ENCODE data around the gene ANKFN1. TPM values are rescaled to one million over a fixed set of nuclear protein-coding genes. Genes with fewer than 3 reads are reported as not detected.

Gene ANKFN1
- total RNA-seq, 1 experiment from 2014 or later: not detected

GRCh38 chr17:56471696-56472095, 318.4 kb downstream of the ANKFN1 start:
- H3K4me3 ChIP-seq (ENCODE audit: low read depth in 2 of 2, low read length in 2 of 2): no peak overlapping the region
- in situ Hi-C loops (cut with HindIII; ENCODE audit: low pct_unique_long_range_greater_than_20kb, low sequenced_read_pairs): no loop called here
- no TSS peak for BruUV-seq (replicated peaks)
- POLR2A ChIA-PET: no interaction called here
- H3K36me3 ChIP-seq (ENCODE audit: control insufficient read depth, insufficient read depth, low read length): no peaks in the 10 kb centered on the region
- CTCF ChIA-PET: no interaction called here
- ATAC-seq (no peak), DNase-seq (ENCODE audit: low read depth, low spot score) (no peak)
- no peaks in the 10 kb centered on the region for H3K4me1 ChIP-seq (ENCODE audit: control insufficient read depth, insufficient read depth, low read length)
- intact Hi-C loops (cut with micrococcal nuclease; ENCODE audit: unreplicated experiment): no loop called here
- H3K9me3 ChIP-seq (ENCODE audit: control insufficient read depth, insufficient read depth, low read depth, low read length): no peaks in the 10 kb centered on the region
- TF ChIP-seq TCF7L2 (IDR thresholded peaks at IDR 0.05; ENCODE audit: low read depth, low read length): no peak
- no peak for TF ChIP-seq CTCF (IDR thresholded peaks at IDR 0.05)
- TF ChIP-seq POLR2AphosphoS5 (IDR thresholded peaks at IDR 0.05; ENCODE audit: low read depth, low read length): no peak
- TF ChIP-seq SIN3A (IDR thresholded peaks at IDR 0.05; ENCODE audit: borderline replicate concordance, insufficient read depth, low read depth, low read length): no peak
- no peak for TF ChIP-seq REST (IDR thresholded peaks at IDR 0.05; ENCODE audit: insufficient read depth in 1 of 2, low read depth in 2 of 2, low read length in 1 of 2)
- H3K27me3 ChIP-seq (ENCODE audit: control insufficient read depth, insufficient read depth, low read length): no peaks in the 10 kb centered on the region
- no peak overlapping the region for H3K27ac ChIP-seq (ENCODE audit: low read length)

DNA sequence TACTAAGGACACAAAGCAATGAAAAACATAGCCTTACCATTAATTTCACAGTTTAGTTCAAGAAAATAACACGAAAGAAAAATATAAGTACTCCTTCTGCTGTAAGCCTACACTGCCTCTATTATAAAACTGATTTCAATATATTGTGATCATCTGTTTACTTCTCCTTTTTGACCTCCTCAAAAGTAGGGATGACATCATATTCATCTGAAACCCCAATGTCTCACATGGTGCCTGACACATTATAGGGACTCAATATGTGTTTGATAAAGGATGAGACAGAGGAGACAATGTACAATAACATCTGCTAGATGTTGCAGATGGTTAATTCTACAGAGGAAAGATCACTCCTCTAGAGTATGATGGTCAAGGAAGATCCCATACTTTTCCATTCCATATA, 321.8 kb downstream of the ANKFN1 start:
- H3K4me3 ChIP-seq (ENCODE audit: low read depth in 2 of 2, low read length in 2 of 2): no peak overlapping the region
- H3K36me3 ChIP-seq (ENCODE audit: control insufficient read depth, insufficient read depth, low read length): no peaks in the 10 kb centered on the region
- no peak for DNase-seq (ENCODE audit: low read depth, low spot score)
- BruUV-seq (replicated peaks): no TSS peak
- intact Hi-C loops (cut with micrococcal nuclease; ENCODE audit: unreplicated experiment): loop anchor here (5.0 kb wide), 1 partner anchor 348 kb away; no protein-coding TSS in a partner anchor
- H3K9me3 ChIP-seq (ENCODE audit: control insufficient read depth, insufficient read depth, low read depth, low read length): no peaks in the 10 kb centered on the region
- H3K27me3 ChIP-seq (ENCODE audit: control insufficient read depth, insufficient read depth, low read length): no peaks in the 10 kb centered on the region
- no peak for TF ChIP-seq CTCF (IDR thresholded peaks at IDR 0.05)
- TF ChIP-seq REST (IDR thresholded peaks at IDR 0.05; ENCODE audit: insufficient read depth in 1 of 2, low read depth in 2 of 2, low read length in 1 of 2): no peak
- TF ChIP-seq SIN3A (IDR thresholded peaks at IDR 0.05; ENCODE audit: borderline replicate concordance, insufficient read depth, low read depth, low read length): no peak
- TF ChIP-seq POLR2AphosphoS5 (IDR thresholded peaks at IDR 0.05; ENCODE audit: low read depth, low read length): no peak
- no peak for TF ChIP-seq TCF7L2 (IDR thresholded peaks at IDR 0.05; ENCODE audit: low read depth, low read length)
- H3K27ac ChIP-seq (ENCODE audit: low read length): no peak overlapping the region
- CTCF ChIA-PET: no interaction called here
- no peak for ATAC-seq
- in situ Hi-C loops (cut with HindIII; ENCODE audit: low pct_unique_long_range_greater_than_20kb, low sequenced_read_pairs): no loop called here
- H3K4me1 ChIP-seq (ENCODE audit: control insufficient read depth, insufficient read depth, low read length): no peaks in the 10 kb centered on the region
- POLR2A ChIA-PET: no interaction called here
